Urothelium cell line (cell line): ENCODE results near the gene TRMT13.

Source experiments
- DNase-seq: peaks from one replicate; pipeline ENCODE4 v3.0.0; 2011; ENCODE audit warnings: low spot score, mixed read lengths
- FAIRE-seq: peaks from 2 replicates; lab custom pipeline; 2011; peaks lifted over from hg19 to GRCh38; lab: Jason Lieb, UNC

The TRMT13 gene

DNA sequence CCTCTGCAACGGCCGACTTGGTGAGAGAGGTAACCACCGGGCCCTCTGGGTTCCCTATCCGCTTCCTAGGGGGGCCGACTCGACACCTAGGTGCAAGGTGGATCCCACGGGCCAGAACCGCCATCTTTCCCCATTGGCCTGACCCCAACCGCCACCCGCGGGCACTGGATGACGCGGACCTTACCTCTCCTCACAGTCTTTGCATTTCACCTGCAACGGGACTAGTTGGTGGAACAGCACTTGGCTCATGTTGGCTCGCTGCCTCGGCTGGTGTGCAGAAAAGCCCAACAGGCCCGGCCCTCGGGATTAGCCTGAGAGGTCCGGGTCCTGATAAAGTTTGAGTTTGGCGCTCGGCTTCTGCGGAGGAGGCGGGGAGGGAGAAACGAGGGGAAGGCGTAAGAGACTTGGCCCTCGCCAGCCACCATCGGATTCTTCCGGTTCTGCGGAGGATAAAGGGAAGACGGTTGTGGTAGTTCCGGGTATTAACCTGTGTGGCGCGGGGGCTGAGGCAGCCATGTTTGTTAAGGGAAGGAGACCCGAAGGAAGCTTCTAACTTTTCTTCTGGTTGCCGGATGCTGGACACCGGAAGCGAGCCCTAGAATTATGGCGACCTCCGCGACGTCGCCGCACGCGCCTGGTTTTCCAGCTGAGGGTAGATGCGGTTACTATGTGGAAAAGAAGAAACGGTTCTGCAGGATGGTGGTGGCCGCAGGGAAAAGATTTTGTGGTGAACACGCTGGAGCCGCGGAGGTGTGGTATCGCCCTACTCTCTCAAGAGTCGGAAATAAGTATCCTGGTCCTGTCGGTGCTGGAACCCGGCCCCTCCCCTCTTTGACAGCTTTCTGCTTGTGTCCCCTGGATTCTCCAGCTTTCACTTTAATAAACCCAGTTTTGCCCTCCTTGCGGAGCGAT, at the start of gene TRMT13, which contains the start of gene SASS6:
Gene TRMT13 (plus strand): TSS at position 598 of the 912 bp plus-strand sequence. CDS start 6 bp downstream, at position 604.
Gene SASS6 (minus strand): TSS at position 365 of the 912 bp plus-strand sequence. CDS start 116 bp downstream, at position 249.
- FAIRE-seq (no peak), DNase-seq (peak; percentile 94)

- DNase-seq (no peak), FAIRE-seq (no peak)
Observed at GRCh38 chr1:100087396-100087795, 45.6 kb upstream of the TRMT13 start.

DNA sequence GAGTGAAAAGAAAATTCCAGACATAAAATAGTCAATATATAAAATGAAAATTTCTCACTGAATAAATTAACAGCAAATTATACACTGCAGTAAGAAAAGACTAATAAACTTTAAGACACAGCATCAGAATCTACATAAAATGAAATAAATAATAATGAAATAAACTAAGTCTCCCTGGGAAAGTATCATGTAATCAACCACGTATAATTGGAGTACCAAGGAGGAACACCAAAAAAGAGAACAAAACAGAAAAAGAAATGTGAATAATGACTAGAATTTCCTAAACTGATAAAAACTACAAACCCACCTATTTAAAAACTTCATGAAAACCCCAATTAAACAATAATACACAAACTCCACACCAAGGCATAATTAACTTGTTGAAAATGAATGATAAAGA, 43.9 kb upstream of the TRMT13 start:
- DNase-seq (no peak), FAIRE-seq (no peak)

DNA sequence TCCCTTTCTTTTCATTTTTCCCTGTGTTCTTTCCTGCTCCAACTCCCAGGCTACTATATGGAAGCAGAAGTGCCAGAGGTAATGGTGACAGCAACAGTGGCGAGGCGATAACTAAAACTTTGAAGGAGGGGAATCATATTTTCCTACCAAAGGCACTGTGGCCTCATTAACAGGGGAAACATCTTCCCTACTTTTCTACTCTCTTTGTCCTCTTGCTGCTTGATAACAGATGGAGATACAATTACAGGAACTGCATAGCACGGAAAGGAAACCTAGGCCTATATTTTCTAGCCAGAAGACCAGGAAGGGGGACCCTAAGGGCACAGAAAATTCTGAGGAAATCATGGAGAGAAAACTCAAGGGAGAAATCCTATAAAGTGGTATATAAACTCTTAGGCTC, 42.5 kb upstream of the TRMT13 start:
- FAIRE-seq (no peak), DNase-seq (no peak)

DNA sequence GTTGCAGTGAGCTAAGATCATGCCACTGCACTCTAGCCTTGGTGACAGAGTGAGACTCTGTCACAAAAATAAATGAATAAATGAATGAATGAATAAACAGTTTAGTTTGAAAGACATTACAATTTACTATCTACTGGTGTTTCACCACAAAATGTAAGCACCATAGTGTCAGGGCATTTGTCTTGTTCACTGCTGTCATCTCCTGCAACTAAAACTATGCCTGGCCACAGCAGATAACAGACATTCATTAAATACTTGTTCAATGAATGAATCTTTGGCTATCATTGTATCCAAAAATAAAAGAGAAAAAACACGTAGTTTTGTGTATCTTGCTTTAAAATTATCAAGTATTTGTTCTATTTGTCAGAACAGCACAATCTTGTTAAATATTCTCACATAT, 32.8 kb upstream of the TRMT13 start:
- DNase-seq (no peak), FAIRE-seq (no peak)

- DNase-seq = no peak
- FAIRE-seq = no peak
Observed at GRCh38 chr1:100101564-100101963, 31.4 kb upstream of the TRMT13 start.

GRCh38 chr1:100107696-100108095, 25.3 kb upstream of the TRMT13 start:
- FAIRE-seq = no peak
- no peak for DNase-seq

DNA sequence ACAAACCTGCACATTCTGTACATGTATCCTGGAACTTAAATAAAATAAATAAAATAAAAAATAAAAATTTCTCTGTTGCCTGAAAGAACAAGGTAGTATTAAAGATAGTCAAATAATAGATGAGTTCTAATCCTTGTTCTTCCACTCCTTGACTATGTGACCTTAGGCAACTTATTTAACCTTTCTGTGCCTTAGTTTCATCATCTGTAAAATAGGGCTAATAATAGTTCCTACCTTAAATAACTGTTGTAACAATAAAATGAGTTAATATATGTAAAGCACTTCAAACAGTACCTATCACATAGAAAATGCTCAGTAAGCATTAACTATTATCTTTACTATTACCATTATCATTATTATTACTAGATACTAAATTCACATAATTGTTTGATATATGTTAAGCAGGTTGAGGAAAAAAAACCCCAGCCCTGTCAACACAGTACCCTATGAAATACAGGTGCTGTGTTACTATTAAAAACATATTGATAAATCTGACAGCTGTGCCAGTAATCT, 23.4 kb upstream of the TRMT13 start:
- FAIRE-seq (no peak), DNase-seq (no peak)

DNA sequence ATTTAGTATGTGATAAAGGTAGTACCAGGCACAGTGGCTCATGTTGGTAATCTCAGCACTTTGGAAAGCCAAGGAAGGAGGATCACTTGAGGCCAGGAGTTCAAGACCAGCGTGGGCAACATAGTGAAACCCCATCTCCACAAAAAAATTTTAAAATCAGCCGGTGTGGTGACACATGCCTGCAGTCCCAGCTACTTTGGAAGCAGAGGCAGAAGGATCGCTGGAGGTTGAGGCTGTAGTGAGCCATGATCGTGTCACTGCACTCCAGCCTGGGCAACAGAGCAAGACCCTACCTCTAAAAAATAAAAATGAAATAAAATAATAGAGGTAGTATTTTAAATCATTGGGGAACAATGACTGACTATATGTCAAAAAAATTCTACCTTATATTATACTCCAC, 17.4 kb upstream of the TRMT13 start:
- DNase-seq = no peak
- no peak for FAIRE-seq

DNA sequence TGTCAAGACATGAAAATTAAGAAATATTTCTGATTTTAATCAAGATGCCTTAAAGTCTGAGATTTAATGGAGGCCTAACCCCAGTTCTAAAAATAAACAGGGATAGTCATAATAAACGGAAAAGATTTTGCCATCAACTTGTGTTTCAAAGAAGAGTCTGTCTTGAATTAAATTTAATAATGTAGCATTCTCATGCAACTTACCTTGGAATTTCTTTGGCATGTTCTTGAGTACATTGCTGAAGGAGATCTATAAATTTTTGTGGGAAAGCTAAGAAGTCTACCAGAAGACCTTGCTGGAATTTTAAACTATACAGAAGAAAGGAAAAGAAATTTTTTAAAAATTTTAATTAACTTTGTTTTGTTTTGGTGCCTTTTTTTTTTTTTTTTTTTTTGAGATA, 10.8 kb upstream of the TRMT13 start:
- DNase-seq (no peak), FAIRE-seq (no peak)

- DNase-seq (no peak), FAIRE-seq (no peak)
Observed at GRCh38 chr1:100127226-100127625, 5.7 kb upstream of the TRMT13 start.

DNA sequence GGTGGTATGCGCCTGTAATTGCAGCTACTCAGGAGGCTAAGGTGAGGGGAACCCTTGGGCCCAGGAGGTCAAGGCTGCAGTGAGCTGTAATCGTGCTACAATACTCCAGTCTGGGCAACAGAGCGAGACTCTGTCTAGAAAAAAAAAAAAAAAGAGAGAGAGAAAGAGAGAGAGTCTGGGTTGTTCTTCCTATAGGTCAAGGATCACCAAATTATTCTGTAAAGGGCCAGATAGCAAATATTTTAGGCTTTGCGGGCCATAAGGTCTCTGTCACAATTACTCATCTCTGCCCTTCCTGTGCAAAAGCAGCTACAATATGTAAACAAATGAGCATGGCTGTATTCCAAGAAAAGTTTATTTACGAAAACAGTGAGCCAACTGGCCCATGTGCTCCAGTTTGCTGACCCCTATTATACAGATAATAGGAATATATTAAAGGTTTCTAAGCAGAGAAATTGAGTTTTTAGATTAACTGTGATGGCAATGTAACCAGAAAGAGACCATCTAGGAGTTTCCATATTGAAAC, 2.3 kb upstream of the TRMT13 start:
- FAIRE-seq (no peak), DNase-seq (no peak)

- DNase-seq (no peak), FAIRE-seq (no peak)
Observed at GRCh38 chr1:100131623-100132022, 1.3 kb upstream of the TRMT13 start.

- FAIRE-seq (no peak), DNase-seq (no peak)
Observed at GRCh38 chr1:100134872-100135271, 1.9 kb downstream of the TRMT13 start.

DNA sequence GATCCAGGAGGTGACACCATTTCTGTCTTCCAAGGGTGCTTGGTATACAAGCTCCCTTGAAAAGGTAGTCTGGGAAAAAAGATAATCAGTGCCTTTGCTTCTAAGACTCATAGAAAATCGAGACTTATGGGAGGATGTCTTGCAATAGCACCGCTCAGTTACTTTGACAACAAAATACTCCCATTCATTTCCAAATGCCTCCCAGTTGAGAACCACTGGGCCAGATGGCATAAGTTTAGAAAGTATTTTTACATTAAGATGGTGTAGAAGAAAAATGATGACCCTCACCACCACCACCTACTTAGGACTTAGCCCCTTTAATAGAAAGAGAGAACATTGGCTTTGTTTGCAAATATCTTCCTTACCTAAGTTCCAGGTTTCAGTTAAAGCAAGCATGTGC, 4.6 kb downstream of the TRMT13 start:
- FAIRE-seq = no peak
- DNase-seq = no peak

GRCh38 chr1:100141192-100141591, 8.2 kb downstream of the TRMT13 start:
- FAIRE-seq (no peak), DNase-seq (no peak)

DNA sequence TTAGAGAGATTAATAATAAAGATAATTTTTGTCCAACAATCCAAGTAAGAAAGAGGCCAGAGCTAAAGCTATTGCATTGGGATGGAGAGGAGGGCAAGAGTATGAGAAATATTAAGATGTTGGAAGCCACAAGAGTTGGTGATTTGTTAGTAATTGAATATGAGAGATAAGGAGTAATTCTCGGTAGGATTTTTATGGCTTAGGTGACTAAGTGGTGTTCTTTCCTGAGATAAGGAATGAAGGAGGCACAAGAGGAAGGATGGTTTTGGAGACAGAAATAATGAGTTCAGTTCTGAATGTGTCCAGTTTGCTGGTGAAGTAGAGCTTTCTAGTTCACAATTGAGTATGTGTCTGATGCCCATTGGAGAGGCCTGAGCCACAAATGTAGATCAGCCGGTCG, 9.4 kb downstream of the TRMT13 start:
- DNase-seq (no peak), FAIRE-seq (no peak)

GRCh38 chr1:100145116-100145515, 12.2 kb downstream of the TRMT13 start:
- FAIRE-seq = no peak
- no peak for DNase-seq

- no peak for DNase-seq
- no peak for FAIRE-seq
Observed at GRCh38 chr1:100146958-100147357, 14.0 kb downstream of the TRMT13 start.

DNA sequence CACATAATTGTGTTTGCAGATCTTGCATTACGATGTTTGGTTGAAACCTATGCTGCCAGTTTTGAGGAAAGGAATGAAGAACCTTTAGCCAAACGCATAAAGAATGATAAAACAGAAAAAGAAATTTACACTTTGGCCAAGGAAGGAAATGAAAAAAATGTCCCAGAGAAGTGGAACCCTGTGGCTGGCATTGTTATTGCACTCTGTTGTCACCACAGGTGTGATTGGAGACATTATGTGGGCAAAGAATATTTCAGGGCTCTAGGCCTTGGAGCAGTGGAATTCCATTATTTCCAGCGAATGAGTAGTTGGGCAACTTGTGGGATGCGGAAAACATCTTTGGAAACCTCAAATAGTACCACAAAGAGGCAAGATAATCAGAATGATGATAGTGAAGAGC, 14.9 kb downstream of the TRMT13 start:
- no peak for FAIRE-seq

DNA sequence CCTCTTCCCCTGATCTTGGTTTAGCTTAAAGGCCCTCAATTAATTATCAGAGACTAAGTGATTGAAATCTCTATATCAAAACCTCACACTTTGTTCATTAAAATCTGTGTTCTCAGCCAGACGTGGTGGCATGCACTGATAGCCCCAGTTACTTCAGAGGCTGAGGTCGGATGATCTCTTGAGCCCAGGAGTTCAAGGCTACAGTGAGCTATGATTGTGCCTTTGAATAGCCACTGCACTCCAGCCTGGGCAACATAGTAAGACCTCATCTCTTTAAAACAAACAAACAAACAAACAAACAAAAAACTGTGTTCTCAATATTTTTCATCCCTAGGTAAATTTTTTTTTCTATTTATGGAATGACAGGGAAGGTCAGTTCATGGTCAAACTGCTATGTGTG, 18.7 kb downstream of the TRMT13 start:
- DNase-seq (no peak), FAIRE-seq (no peak)

More for the DNA sequence above, 14.9 kb downstream of the TRMT13 start:
- no peak for DNase-seq

GRCh38 chr1:100152271-100152670, 19.3 kb downstream of the TRMT13 start:
- DNase-seq = no peak
- no peak for FAIRE-seq
